ENCODE measurements around the gene CD248. TPM values are rescaled to one million over a fixed set of nuclear protein-coding genes. Genes with fewer than 3 reads are reported as not detected.

The CD248 gene
- total and polyA plus RNA-seq, 3 experiments from 2014 or later = 2.9 to 18.9 (median 3.1) TPM

DNA sequence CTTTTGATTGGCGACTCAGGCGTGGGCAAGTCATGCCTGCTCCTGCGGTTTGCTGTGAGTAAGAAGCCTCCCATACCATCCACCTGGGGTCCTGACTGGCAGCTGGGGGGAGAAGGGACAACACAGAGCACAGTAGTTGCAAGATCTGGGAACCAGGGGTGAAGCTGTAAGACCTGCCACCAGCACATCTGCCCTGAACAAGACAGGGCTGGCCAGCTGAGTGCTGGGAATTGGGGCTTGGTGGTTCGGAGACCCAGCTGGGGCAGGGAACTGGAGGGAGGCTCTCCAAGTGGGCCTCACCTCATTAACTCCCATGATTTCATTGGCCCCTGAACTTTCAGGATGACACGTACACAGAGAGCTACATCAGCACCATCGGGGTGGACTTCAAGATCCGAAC lies 45.0 kb downstream of the CD248 start:
- Mint-ChIP-seq H3K4me1 (peaks cover 59 to 66% (median 62%) of the 10 kb centered on the region in 3 donors), H3K36me3 (peaks cover 9 to 74% (median 13%) of the 10 kb centered on the region in 3 donors), H3K4me3 (peak overlapping the region in 6 of 7 donors; percentile 27 to 86 (median 52)), H3K27ac (peak overlapping the region; percentile 46 to 96 (median 86)), H3K27me3 (peaks cover 0 to 7% of the 10 kb centered on the region in 2 donors), H3K9me3 (no peaks in the 10 kb centered on the region)
- no peaks in the 10 kb centered on the region for H3K9me3 ChIP-seq (ENCODE audit: low read length)
- peaks cover 43% of the 10 kb centered on the region for H3K4me1 ChIP-seq (ENCODE audit: insufficient read depth, low read length)
- POLR2A ChIA-PET = interaction anchor here (0.6 to 1.6 kb wide), 5 partner anchors 10 to 345 kb away, joined by 3 to 9 read pairs (median 5); partner anchors contain the start of gene YIF1A
- no peak overlapping the region for H3K4me3 ChIP-seq (ENCODE audit: low read length)
- no peaks in the 10 kb centered on the region for H3K27me3 ChIP-seq (ENCODE audit: insufficient read depth, low read length, poor library complexity, severe bottlenecking)
- peak overlapping the region; percentile 16 for H3K27ac ChIP-seq (ENCODE audit: low read depth, low read length)
- CTCF ChIA-PET = interaction anchor here (0.7 to 4.1 kb wide), 3 partner anchors 9 to 50 kb away, joined by 3 to 25 read pairs (median 3); no protein-coding TSS in a partner anchor
- no peak for DNase-seq
- peaks cover 36% of the 10 kb centered on the region for H3K36me3 ChIP-seq (ENCODE audit: insufficient read depth, low read length)

DNA sequence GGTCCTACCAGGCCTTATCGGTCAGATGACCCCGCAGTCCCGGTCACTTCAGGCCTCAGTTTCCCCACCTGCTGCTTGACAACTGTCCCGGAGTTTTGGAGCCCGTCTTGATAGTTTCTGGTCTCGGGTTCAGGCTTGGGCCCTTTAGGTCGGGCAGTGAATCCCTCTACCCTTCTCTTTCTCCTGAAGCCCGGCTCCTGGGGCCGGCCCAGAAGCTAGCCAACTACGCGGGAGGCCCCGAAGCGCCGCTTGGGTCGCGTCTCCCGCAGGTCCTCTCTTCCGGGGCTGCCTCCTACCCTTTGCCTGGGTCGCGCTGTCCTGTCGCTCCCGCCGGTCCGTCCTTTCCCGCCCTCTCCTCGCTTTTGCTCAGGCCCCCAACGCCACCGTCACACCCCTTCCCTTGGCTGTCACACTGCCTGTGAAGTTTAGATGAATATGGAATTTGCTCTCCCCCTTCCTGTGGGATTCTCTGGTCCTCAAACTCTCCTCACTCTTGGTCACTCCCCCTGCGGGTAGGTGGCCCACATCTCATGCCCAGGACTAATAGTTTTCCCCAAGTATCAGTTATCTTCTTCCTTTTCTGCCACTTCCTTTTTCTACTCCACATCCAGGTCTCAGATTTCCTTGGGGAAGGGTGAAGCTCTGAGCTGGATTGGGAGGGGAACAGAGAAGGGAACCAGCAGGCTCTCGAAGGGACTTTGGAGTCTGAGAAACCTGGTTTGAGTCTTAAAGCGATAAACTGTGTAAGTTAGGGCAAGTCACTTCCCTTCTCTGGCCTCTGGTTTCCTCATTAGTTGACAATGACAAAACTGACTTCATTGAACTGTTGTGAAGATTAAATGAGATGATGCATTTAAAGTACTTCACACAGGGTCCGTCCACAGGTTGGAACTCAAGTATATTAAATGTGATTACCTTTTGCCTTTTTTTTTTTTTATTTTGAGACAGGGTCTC lies 47.6 kb downstream of the CD248 start:
- no peak for DNase-seq
- Mint-ChIP-seq H3K27ac (peak overlapping the region; percentile 87 to 99 (median 97)), H3K4me1 (peaks cover 57 to 62% (median 61%) of the 10 kb centered on the region in 3 donors), H3K4me3 (peak overlapping the region; percentile 90 to 97 (median 95)), H3K27me3 (peaks cover 0 to 7% of the 10 kb centered on the region in 2 donors), H3K36me3 (peaks cover 9 to 57% (median 12%) of the 10 kb centered on the region in 3 donors), H3K9me3 (no peaks in the 10 kb centered on the region)
- Histone ChIP-seq H3K27me3 (ENCODE audit: insufficient read depth, low read length, poor library complexity, severe bottlenecking) (no peaks in the 10 kb centered on the region), H3K9me3 (ENCODE audit: low read length) (no peaks in the 10 kb centered on the region), H3K4me1 (ENCODE audit: insufficient read depth, low read length) (peaks cover 43% of the 10 kb centered on the region), H3K36me3 (ENCODE audit: insufficient read depth, low read length) (peaks cover 29% of the 10 kb centered on the region), H3K4me3 (ENCODE audit: low read length) (peak overlapping the region; percentile 73), H3K27ac (ENCODE audit: low read depth, low read length) (peak overlapping the region; percentile 71)
- CTCF ChIA-PET = interaction anchor here (1.4 to 2.3 kb wide), 2 partner anchors 14 to 224 kb away, joined by 3 to 8 read pairs; no protein-coding TSS in a partner anchor
- POLR2A ChIA-PET = interaction anchor here (2.2 kb wide), 1 partner anchor 20 kb away, joined by 9 read pairs; the partner anchor contains the start of gene YIF1A

DNA sequence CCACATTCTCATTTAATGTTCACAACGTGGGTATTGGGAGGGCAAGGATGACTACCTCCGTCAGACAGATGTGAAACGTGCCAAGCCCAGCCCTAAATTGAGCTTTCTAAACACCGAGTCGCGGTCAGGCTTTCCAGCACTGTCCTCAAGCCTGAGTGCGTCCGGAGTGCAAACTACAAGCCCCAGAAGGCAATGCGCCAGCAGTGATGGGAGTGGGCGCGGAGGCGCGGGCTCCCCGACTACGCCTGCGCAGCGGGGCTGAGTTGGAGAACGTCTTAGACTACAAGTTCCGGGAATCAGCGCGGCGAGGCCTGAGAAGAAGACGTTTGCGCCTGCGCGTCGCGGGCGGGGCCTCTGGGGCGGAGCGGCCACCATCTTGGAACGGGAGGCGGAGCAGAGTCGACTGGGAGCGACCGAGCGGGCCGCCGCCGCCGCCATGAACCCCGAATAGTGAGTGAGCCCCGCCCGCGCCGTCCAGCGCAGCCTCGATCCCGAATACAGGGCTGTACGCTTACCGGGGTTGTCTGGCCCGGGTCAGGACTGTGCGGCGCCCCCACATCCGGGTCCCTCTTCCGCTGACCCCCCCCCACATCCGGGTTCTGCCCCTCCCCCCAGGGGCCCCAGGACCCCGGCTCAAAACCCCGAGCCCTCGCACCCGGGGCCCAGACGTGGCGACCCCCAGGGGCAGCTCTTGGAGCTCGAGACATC lies 48.4 kb downstream of the CD248 start, which contains the start of gene RAB1B:
Gene RAB1B, plus strand, starts transcription at position 396 of the 708 bp plus-strand sequence. Its CDS starts 41 bp downstream, at position 437.
- peaks cover 50 to 56% (median 54%) of the 10 kb centered on the region in 3 donors for H3K4me1 Mint-ChIP-seq
- H3K27me3 Mint-ChIP-seq = peaks cover 0 to 7% of the 10 kb centered on the region in 2 donors
- DNase-seq = peak; percentile 99 to 100 (median 100)
- no peaks in the 10 kb centered on the region for H3K27me3 ChIP-seq (ENCODE audit: insufficient read depth, low read length, poor library complexity, severe bottlenecking)
- peak within 1 kb of the TSS; percentile 94 to 99 (median 98) for H3K27ac Mint-ChIP-seq
- peaks cover 7 to 57% (median 7%) of the 10 kb centered on the region in 3 donors for H3K36me3 Mint-ChIP-seq
- H3K4me1 ChIP-seq (ENCODE audit: insufficient read depth, low read length) = peaks cover 40% of the 10 kb centered on the region
- CTCF ChIA-PET = interaction anchor here (1.2 to 3.3 kb wide), 5 partner anchors 14 to 223 kb away, joined by 3 to 16 read pairs (median 6); no protein-coding TSS in a partner anchor
- no peaks in the 10 kb centered on the region for H3K9me3 ChIP-seq (ENCODE audit: low read length)
- POLR2A ChIA-PET = interaction anchor here (0.8 to 2.2 kb wide), 7 partner anchors 11 to 407 kb away, joined by 3 to 9 read pairs (median 3); partner anchors contain the start of genes CCDC85B and YIF1A
- peaks cover 24% of the 10 kb centered on the region for H3K36me3 ChIP-seq (ENCODE audit: insufficient read depth, low read length)
- peak within 1 kb of the TSS; percentile 73 for H3K4me3 ChIP-seq (ENCODE audit: low read length)
- no peaks in the 10 kb centered on the region for H3K9me3 Mint-ChIP-seq
- peak within 1 kb of the TSS; percentile 71 for H3K27ac ChIP-seq (ENCODE audit: low read depth, low read length)
- peak within 1 kb of the TSS; percentile 90 to 97 (median 95) for H3K4me3 Mint-ChIP-seq

DNA sequence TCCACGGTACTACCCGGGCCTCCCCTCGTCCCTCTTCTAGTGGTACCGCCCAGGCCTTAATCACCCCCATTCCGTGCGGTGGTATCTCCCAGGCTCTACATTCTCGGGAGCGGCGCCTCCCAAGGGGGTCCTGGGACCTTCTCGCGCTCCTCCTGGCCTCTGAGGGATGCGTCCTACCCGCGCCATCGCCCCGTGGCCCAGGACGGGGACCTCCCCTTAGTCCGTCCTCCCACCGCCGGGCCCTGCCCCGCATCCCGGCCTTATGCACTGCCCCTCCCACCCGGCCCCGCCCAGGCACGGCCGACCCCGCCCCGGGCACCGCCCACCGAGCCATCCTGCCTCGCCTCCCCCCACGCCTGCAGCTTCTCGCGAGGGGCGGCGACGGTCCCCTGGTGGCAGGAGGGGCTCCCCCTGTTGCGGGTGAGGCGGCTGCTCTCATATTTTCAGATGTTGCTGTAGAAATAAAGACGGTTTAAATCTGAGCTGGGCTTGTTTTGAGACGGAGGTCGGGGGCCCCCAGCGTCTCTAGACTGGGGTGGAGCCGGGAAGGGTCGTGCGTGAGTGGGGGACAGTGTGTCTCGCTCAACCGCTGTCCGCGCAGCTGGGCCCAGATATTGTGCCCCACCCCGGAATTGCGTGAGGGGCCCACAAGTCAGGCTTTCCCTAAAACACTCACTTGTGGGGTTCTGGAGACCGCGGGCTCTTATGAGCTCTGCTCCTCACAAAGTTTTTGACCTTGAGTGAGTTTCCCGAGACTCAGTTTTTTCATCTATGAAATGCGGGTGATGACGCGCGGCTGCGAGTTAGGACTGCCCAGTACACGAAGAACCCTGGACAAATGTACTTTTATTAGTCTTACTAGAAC lies 49.2 kb downstream of the CD248 start:
- H3K4me3 Mint-ChIP-seq = peak overlapping the region; percentile 90 to 97 (median 95)
- Histone ChIP-seq H3K9me3 (ENCODE audit: low read length) (no peaks in the 10 kb centered on the region), H3K4me1 (ENCODE audit: insufficient read depth, low read length) (peaks cover 32% of the 10 kb centered on the region), H3K4me3 (ENCODE audit: low read length) (peak overlapping the region; percentile 73), H3K27ac (ENCODE audit: low read depth, low read length) (peak overlapping the region; percentile 71), H3K27me3 (ENCODE audit: insufficient read depth, low read length, poor library complexity, severe bottlenecking) (no peaks in the 10 kb centered on the region), H3K36me3 (ENCODE audit: insufficient read depth, low read length) (peaks cover 16% of the 10 kb centered on the region)
- peaks cover 3 to 56% (median 5%) of the 10 kb centered on the region in 3 donors for H3K36me3 Mint-ChIP-seq
- peak overlapping the region; percentile 94 to 99 (median 98) for H3K27ac Mint-ChIP-seq
- POLR2A ChIA-PET = interaction anchor here (0.8 to 2.2 kb wide), 7 partner anchors 12 to 406 kb away, joined by 3 to 9 read pairs (median 3); partner anchors contain the start of genes CCDC85B and YIF1A
- no peaks in the 10 kb centered on the region for H3K9me3 Mint-ChIP-seq
- H3K4me1 Mint-ChIP-seq = peaks cover 42 to 48% (median 46%) of the 10 kb centered on the region in 3 donors
- peak; percentile 79 to 90 (median 82) for DNase-seq
- peaks cover 0 to 7% of the 10 kb centered on the region in 2 donors for H3K27me3 Mint-ChIP-seq
- CTCF ChIA-PET = interaction anchor here (1.2 to 3.3 kb wide), 5 partner anchors 15 to 222 kb away, joined by 3 to 16 read pairs (median 6); no protein-coding TSS in a partner anchor

DNA sequence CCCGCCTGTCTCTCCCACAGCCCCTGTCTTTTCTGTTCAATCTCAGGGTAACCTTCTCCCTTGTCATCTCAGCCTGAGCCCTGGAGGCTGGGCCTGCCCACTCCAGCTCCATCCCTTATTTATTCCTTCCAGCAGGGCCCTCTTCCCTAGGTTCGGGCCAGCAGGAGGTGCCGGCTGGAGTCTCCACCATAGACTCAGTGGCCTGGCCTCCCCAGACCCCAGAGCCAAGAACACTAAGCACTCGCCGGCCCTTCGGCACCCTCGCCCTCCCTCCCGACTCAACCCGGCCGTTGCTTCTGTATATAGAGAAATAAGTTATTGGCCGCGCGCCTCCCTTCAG lies 49.8 kb downstream of the CD248 start:
- no peak for DNase-seq
- peak overlapping the region; percentile 56 to 96 (median 83) for H3K27ac Mint-ChIP-seq

DNA sequence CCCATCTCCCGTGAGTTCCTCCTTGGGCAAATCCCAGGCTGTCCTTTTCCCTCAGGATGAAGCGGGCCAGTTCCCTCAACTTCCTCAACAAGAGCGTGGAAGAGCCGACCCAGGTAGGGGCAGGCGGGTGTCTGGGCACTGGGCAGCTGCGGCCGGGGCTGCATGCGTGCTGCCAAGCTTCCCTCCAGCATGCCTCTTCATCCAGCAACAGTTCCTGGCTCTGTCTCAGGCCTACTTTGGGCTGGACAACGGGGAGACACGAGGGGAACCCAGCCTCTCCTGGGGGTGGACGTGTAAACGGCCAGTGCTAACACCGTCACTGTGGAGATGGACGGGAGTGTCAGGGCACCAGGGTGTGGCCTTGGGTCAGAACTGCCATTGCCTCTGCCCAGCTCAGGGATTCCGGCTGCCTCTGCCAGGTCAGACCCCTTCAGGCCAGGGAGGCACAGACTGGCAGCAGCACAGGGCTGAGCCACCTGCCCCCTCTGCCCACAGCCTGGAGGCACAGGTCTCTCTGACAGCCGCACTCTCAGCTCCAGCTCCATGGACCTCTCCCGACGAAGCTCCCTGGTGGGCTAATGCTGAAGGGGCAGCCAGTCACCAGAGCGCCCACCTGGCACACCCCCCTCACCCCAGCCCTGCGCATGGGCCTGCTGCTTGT lies 50.3 kb downstream of the CD248 start:
- Mint-ChIP-seq H3K4me1 (peaks cover 31 to 37% (median 35%) of the 10 kb centered on the region in 3 donors), H3K4me3 (peak overlapping the region; percentile 50 to 97 (median 94)), H3K9me3 (no peaks in the 10 kb centered on the region), H3K27ac (peak overlapping the region in 6 of 8 donors; percentile 77 to 96 (median 90)), H3K36me3 (peaks cover 0 to 56% (median 3%) of the 10 kb centered on the region in 3 donors), H3K27me3 (peaks cover 0 to 7% of the 10 kb centered on the region in 2 donors)
- ChIA-PET CTCF (interaction anchor here (1.2 to 3.3 kb wide), 2 partner anchors 44 to 45 kb away, joined by 3 to 16 read pairs; no protein-coding TSS in a partner anchor), POLR2A (interaction anchor here (1.0 to 1.4 kb wide), 2 partner anchors 11 to 22 kb away, joined by 3 to 8 read pairs; partner anchors contain the start of gene YIF1A)
- Histone ChIP-seq H3K36me3 (ENCODE audit: insufficient read depth, low read length) (peaks cover 10% of the 10 kb centered on the region), H3K4me1 (ENCODE audit: insufficient read depth, low read length) (peaks cover 21% of the 10 kb centered on the region), H3K27ac (ENCODE audit: low read depth, low read length) (no peak overlapping the region), H3K27me3 (ENCODE audit: insufficient read depth, low read length, poor library complexity, severe bottlenecking) (no peaks in the 10 kb centered on the region), H3K9me3 (ENCODE audit: low read length) (no peaks in the 10 kb centered on the region), H3K4me3 (ENCODE audit: low read length) (no peak overlapping the region)
- no peak for DNase-seq

More for the DNA sequence above, 49.8 kb downstream of the CD248 start:
- Histone ChIP-seq H3K27ac (ENCODE audit: low read depth, low read length) (no peak overlapping the region), H3K27me3 (ENCODE audit: insufficient read depth, low read length, poor library complexity, severe bottlenecking) (no peaks in the 10 kb centered on the region), H3K4me3 (ENCODE audit: low read length) (peak overlapping the region; percentile 73), H3K4me1 (ENCODE audit: insufficient read depth, low read length) (peaks cover 26% of the 10 kb centered on the region), H3K9me3 (ENCODE audit: low read length) (no peaks in the 10 kb centered on the region), H3K36me3 (ENCODE audit: insufficient read depth, low read length) (peaks cover 11% of the 10 kb centered on the region)
- ChIA-PET POLR2A (interaction anchor here (1.4 to 2.2 kb wide), 3 partner anchors 22 to 46 kb away, joined by 7 to 9 read pairs (median 8); partner anchors contain the start of gene YIF1A), CTCF (interaction anchor here (1.7 to 3.3 kb wide), 3 partner anchors 16 to 45 kb away, joined by 6 to 16 read pairs (median 8); no protein-coding TSS in a partner anchor)
- Mint-ChIP-seq H3K27me3 (peaks cover 0 to 7% of the 10 kb centered on the region in 2 donors), H3K9me3 (no peaks in the 10 kb centered on the region), H3K4me3 (peak overlapping the region; percentile 52 to 97 (median 94)), H3K4me1 (peaks cover 36 to 42% (median 40%) of the 10 kb centered on the region in 3 donors), H3K36me3 (peaks cover 0 to 56% (median 3%) of the 10 kb centered on the region in 3 donors)
